GM12864 (cell line): Measurements from ENCODE around the gene CRELD1.

Experiments
- DNase-seq: peaks from one replicate; pipeline ENCODE4 v3.0.0-alpha.2; 2011; ENCODE audit warnings: low read depth
- H3K4me3 ChIP-seq: 2 replicates; pipeline ENCODE4 v1.5.1; 2011; ENCODE audit warnings: mild to moderate bottlenecking, low read depth, low read length, control low read depth
- CTCF ChIP-seq: IDR thresholded peaks from 2 replicates; pipeline ENCODE4 v1.5.1; 2011; ENCODE audit warnings: low read depth, mild to moderate bottlenecking, moderate library complexity, low read length, control low read depth, inconsistent platforms; ENCODE audit errors: missing control alignments

The CRELD1 gene

GRCh38 chr3:9906480-9906879 is 27.2 kb upstream of the CRELD1 start:
- DNase-seq, result no peak
- no peak for TF ChIP-seq CTCF
- no peak overlapping the region for H3K4me3 ChIP-seq

GRCh38 chr3:9908286-9908685 is 25.3 kb upstream of the CRELD1 start:
- H3K4me3 ChIP-seq, result no peak overlapping the region
- no peak for DNase-seq
- no peak for TF ChIP-seq CTCF

GRCh38 chr3:9909221-9910013 is 24.2 kb upstream of the CRELD1 start:
- no peak overlapping the region for H3K4me3 ChIP-seq
- no peak for DNase-seq
- no peak for TF ChIP-seq CTCF

GRCh38 chr3:9911863-9912262 is 21.8 kb upstream of the CRELD1 start:
- no peak for TF ChIP-seq CTCF
- H3K4me3 ChIP-seq, result no peak overlapping the region
- DNase-seq, result no peak

- H3K4me3 ChIP-seq, result no peak overlapping the region
- no peak for DNase-seq
- TF ChIP-seq CTCF, result no peak
These were observed 21.2 kb upstream of the CRELD1 start for GRCh38 chr3:9912294-9912935.

GRCh38 chr3:9913601-9914000 is 20.0 kb upstream of the CRELD1 start:
- no peak overlapping the region for H3K4me3 ChIP-seq
- TF ChIP-seq CTCF, result no peak
- DNase-seq, result no peak

- TF ChIP-seq CTCF, result no peak
- no peak for DNase-seq
- H3K4me3 ChIP-seq, result no peak overlapping the region
These were observed 19.6 kb upstream of the CRELD1 start for GRCh38 chr3:9914011-9914410.
